OCI-LY1 (cell line): ENCODE data around the gene MAP3K4.
"Not testable (repeated sequence)": the region's sequence is repeated elsewhere in the genome, so short reads cannot be mapped to it uniquely, and the experiment has no call there.

ENCODE experiments used
- H2AFZ ChIP-seq: fragments of 200-600 bp; sonication (generic), shearing (Covaris generic); 2 replicates; pipeline ENCODE4 v1.6.0; 2014; ENCODE audit warnings: antibody characterized with exemption, mild to moderate bottlenecking, low read length
- H3F3A ChIP-seq: fragments of 200-600 bp; sonication (generic), shearing (Covaris generic); 2 replicates; pipeline ENCODE4 v1.6.0; 2014; ENCODE audit warnings: mild to moderate bottlenecking, antibody characterized with exemption, low read length, moderate library complexity; ENCODE audit not compliant: insufficient read depth
- H3K27ac ChIP-seq: fragments of 200-600 bp; sonication (generic); 2 replicates; pipeline ENCODE4 v1.5.1; 2014; ENCODE audit warnings: low read length, mixed run types, mild to moderate bottlenecking, low read depth; ENCODE audit not compliant: poor library complexity, severe bottlenecking
- H3K27me3 ChIP-seq: fragments of 200-600 bp; sonication (generic); 2 replicates; pipeline ENCODE4 v1.6.0; 2014; ENCODE audit warnings: antibody characterized with exemption, mild to moderate bottlenecking, low read length, moderate library complexity; ENCODE audit not compliant: insufficient read depth
- H3K36me3 ChIP-seq: fragments of 200-600 bp; sonication (generic); 2 replicates; pipeline ENCODE4 v1.6.1; 2014; ENCODE audit warnings: mild to moderate bottlenecking, antibody characterized with exemption, low read length, moderate library complexity, mixed read lengths; ENCODE audit not compliant: insufficient read depth
- H3K4me1 ChIP-seq: fragments of 200-600 bp; sonication (generic); 2 replicates; pipeline ENCODE4 v1.5.1; 2014; ENCODE audit warnings: mild to moderate bottlenecking, low read length, moderate library complexity; ENCODE audit not compliant: insufficient read depth, severe bottlenecking
- H3K4me2 ChIP-seq: fragments of 200-600 bp; sonication (generic), shearing (Covaris generic); 2 replicates; pipeline ENCODE4 v1.6.1; 2014; ENCODE audit warnings: low read length
- H3K4me3 ChIP-seq: fragments of 200-600 bp; sonication (generic); 2 replicates; pipeline ENCODE4 v1.5.1; 2014; ENCODE audit warnings: low read length, low read depth, mild to moderate bottlenecking, mixed read lengths; ENCODE audit not compliant: poor library complexity, severe bottlenecking
- H3K79me2 ChIP-seq: fragments of 200-600 bp; shearing (Covaris generic); 2 replicates; pipeline ENCODE4 v1.6.1; 2016; ENCODE audit warnings: mixed run types, low read length, mixed read lengths; ENCODE audit not compliant: insufficient read depth
- H3K9ac ChIP-seq: fragments of 200-600 bp; sonication (generic), shearing (Covaris generic); 2 replicates; pipeline ENCODE4 v1.6.1; 2014; ENCODE audit warnings: mild to moderate bottlenecking, low read length, mixed read lengths
- H3K9me2 ChIP-seq: fragments of 200-600 bp; sonication (generic), shearing (Covaris generic); 2 replicates; pipeline ENCODE4 v1.6.1; 2014; ENCODE audit warnings: low read depth, mild to moderate bottlenecking, low read length, mixed read lengths
- H3K9me3 ChIP-seq: fragments of 200-600 bp; shearing (Covaris generic); 2 replicates; pipeline ENCODE4 v1.6.1; 2014; ENCODE audit warnings: low read length, mixed read lengths
- H4K20me1 ChIP-seq: fragments of 200-600 bp; sonication (generic), shearing (Covaris generic); 2 replicates; pipeline ENCODE4 v1.6.0; 2016; ENCODE audit warnings: mild to moderate bottlenecking, low read length; ENCODE audit not compliant: insufficient read depth
- CTCF ChIP-seq: fragments of 200-600 bp; sonication (generic), shearing (Covaris generic); IDR thresholded peaks from 2 replicates; pipeline ENCODE4 v1.5.1; 2017; ENCODE audit warnings: mild to moderate bottlenecking, antibody characterized with exemption, low read length, moderate library complexity, mixed read lengths
- EZH2 ChIP-seq: fragments of 200-600 bp; sonication (generic), shearing (Covaris generic); IDR thresholded peaks from 2 replicates; pipeline ENCODE4 v1.8.0; 2017; ENCODE audit warnings: borderline replicate concordance, mixed run types, mild to moderate bottlenecking, antibody characterized with exemption, low read length, moderate library complexity, mixed read lengths

MAP3K4 gene

GRCh38 chr6:161117942-161118341 is 126.4 kb downstream of the MAP3K4 start:
- Histone ChIP-seq H3K27ac (no peak overlapping the region), H3K9ac (no peak overlapping the region), H3K4me2 (no peak overlapping the region), H3K79me2 (no peaks in the 10 kb centered on the region), H3K4me1 (no peaks in the 10 kb centered on the region), H4K20me1 (no peaks in the 10 kb centered on the region), H3F3A (no peaks in the 10 kb centered on the region), H3K9me3 (no peaks in the 10 kb centered on the region), H3K36me3 (peaks cover 67% of the 10 kb centered on the region), H3K27me3 (no peaks in the 10 kb centered on the region), H3K9me2 (no peaks in the 10 kb centered on the region), H2AFZ (no peak overlapping the region), H3K4me3 (no peak overlapping the region)
- TF ChIP-seq EZH2, result no peak
- no peak for TF ChIP-seq CTCF

- not testable (repeated sequence) for H3K27me3 ChIP-seq, H3K4me2 ChIP-seq, H3K9me2 ChIP-seq, H3K79me2 ChIP-seq, H2AFZ ChIP-seq, H3K27ac ChIP-seq, H4K20me1 ChIP-seq, H3F3A ChIP-seq, H3K4me1 ChIP-seq, H3K9me3 ChIP-seq, H3K9ac ChIP-seq, H3K4me3 ChIP-seq
- H3K36me3 ChIP-seq, result peaks cover 23% of the 10 kb centered on the region
Measured at GRCh38 chr6:161123319-161123718, 131.8 kb downstream of the MAP3K4 start.

GRCh38 chr6:161125591-161125990 is 134.0 kb downstream of the MAP3K4 start:
- H3K9ac ChIP-seq, result no peak overlapping the region
- TF ChIP-seq CTCF, result no peak
- TF ChIP-seq EZH2, result no peak
- H3K4me1 ChIP-seq, result no peaks in the 10 kb centered on the region
- no peaks in the 10 kb centered on the region for H3K9me2 ChIP-seq
- H3K4me2 ChIP-seq, result no peak overlapping the region
- H3K27me3 ChIP-seq, result no peaks in the 10 kb centered on the region
- no peak overlapping the region for H3K4me3 ChIP-seq
- H2AFZ ChIP-seq, result no peak overlapping the region
- no peaks in the 10 kb centered on the region for H3K79me2 ChIP-seq
- H4K20me1 ChIP-seq, result no peaks in the 10 kb centered on the region
- no peak overlapping the region for H3K27ac ChIP-seq
- H3K36me3 ChIP-seq, result 0 out of 2 replicates have a peak, but pooled peaks cover 1% of the 10 kb centered on the region
- H3F3A ChIP-seq, result no peaks in the 10 kb centered on the region
- no peaks in the 10 kb centered on the region for H3K9me3 ChIP-seq

DNA sequence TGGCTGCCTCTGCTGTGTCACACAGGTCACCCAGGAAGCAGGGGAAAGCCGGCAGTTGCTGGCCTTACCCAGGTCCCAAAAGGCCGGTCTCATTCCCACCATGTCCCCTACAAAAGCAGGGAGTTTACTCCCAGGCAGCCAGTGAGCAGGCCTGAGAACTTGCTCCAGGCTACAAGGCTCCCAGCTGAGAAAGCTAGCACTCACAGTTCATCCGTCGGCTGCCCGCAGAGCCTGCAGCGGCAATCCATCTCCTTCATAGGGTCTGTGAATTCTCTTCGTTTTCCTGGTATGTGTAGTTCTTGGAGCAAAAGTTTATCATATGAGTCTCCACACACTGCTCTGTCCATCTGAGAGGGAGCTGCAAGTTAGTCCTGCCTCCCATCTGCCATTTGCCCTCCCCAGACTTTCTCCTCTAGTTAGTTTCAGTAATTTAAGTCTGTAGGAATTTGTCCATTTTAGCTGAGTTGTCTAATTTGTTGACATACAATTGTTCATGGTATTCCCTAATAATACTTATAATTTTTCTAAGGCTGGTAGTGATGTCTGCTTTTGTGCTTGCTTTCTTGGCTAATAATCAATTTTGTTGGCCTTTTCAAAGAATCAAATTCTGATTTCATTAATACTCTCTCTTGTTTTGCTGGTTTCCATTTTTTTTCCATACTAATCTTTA is 135.6 kb downstream of the MAP3K4 start:
- Histone ChIP-seq H3K4me2 (no peak overlapping the region), H3K27ac (no peak overlapping the region), H2AFZ (no peak overlapping the region), H3K9me3 (no peaks in the 10 kb centered on the region), H3K4me3 (no peak overlapping the region), H3K4me1 (no peaks in the 10 kb centered on the region), H3K9ac (no peak overlapping the region), H3K9me2 (no peaks in the 10 kb centered on the region), H3K36me3 (no peaks in the 10 kb centered on the region), H3K27me3 (no peaks in the 10 kb centered on the region), H3F3A (no peaks in the 10 kb centered on the region), H3K79me2 (no peaks in the 10 kb centered on the region), H4K20me1 (no peaks in the 10 kb centered on the region)
- no peak for TF ChIP-seq CTCF
- TF ChIP-seq EZH2, result no peak
